ENCODE measurements around the gene CCDC24.

The CCDC24 gene

DNA sequence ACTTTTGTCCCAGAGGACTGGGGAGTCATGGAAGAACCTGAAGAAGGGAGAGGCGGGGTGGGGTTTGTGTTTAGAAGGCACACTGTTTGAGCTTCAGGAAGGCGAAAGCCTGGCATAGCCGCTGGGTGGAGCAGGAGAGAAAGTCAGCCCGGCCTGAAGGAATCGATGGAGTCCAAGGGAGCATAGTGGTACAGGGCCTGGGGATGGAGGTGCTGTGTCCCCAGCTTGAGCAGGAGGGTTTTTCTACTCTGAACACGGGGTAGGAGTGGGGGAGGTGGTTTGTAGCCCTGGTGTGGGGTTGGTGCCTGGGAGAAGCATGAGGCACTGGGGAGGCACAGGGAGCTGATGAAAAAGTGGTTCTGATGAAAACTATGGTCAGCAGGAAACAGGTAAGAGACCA, 4.7 kb upstream of the CCDC24 start:
- H3K4me3 ChIP-seq (ENCODE audit: low read depth, low read length) = no peak overlapping the region
- TF ChIP-seq, protein P1, sequence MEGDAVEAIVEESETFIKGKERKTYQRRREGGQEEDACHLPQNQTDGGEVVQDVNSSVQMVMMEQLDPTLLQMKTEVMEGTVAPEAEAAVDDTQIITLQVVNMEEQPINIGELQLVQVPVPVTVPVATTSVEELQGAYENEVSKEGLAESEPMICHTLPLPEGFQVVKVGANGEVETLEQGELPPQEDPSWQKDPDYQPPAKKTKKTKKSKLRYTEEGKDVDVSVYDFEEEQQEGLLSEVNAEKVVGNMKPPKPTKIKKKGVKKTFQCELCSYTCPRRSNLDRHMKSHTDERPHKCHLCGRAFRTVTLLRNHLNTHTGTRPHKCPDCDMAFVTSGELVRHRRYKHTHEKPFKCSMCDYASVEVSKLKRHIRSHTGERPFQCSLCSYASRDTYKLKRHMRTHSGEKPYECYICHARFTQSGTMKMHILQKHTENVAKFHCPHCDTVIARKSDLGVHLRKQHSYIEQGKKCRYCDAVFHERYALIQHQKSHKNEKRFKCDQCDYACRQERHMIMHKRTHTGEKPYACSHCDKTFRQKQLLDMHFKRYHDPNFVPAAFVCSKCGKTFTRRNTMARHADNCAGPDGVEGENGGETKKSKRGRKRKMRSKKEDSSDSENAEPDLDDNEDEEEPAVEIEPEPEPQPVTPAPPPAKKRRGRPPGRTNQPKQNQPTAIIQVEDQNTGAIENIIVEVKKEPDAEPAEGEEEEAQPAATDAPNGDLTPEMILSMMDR (IDR thresholded peaks at IDR 0.05; ENCODE audit: low read depth, low read length) = no peak

GRCh38 chr1:43987159-43987902, 4.1 kb upstream of the CCDC24 start:
- no peak overlapping the region for H3K4me3 ChIP-seq (ENCODE audit: low read depth, low read length)
- TF ChIP-seq, protein P1 (IDR thresholded peaks at IDR 0.05; ENCODE audit: low read depth, low read length) = no peak

GRCh38 chr1:43990271-43991199, 864 bp upstream of the CCDC24 start:
- TF ChIP-seq, protein P1 (IDR thresholded peaks at IDR 0.05; ENCODE audit: low read depth, low read length) = no peak
- peak overlapping the region; percentile 60 for H3K4me3 ChIP-seq (ENCODE audit: low read depth, low read length)

DNA sequence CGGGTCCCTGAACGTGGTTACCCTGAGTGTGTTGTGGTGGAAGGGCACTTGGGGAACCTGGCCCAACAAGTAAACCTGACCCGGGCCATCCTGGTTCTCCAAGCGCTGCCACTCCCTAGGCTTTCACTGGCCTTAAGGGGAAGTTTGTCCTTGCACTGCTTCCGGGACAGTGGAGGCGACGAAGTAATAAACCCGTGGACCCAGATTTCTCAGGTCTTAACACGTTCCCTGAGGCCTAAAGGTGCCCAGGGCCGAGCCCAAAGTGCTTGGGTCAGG, 261 bp upstream of the CCDC24 start:
- H3K4me3 ChIP-seq (ENCODE audit: low read depth, low read length) = peak overlapping the region; percentile 60
- TF ChIP-seq, protein P1 (IDR thresholded peaks at IDR 0.05; ENCODE audit: low read depth, low read length) = no peak

GRCh38 chr1:43992232-43992995, 1.0 kb downstream of the CCDC24 start:
- TF ChIP-seq, protein P1 (IDR thresholded peaks at IDR 0.05; ENCODE audit: low read depth, low read length) = no peak
- H3K4me3 ChIP-seq (ENCODE audit: low read depth, low read length) = peak overlapping the region; percentile 60

GRCh38 chr1:43993206-43993914, 2.0 kb downstream of the CCDC24 start:
- H3K4me3 ChIP-seq (ENCODE audit: low read depth, low read length) = no peak overlapping the region

More at GRCh38 chr1:43993206-43993914, 2.0 kb downstream of the CCDC24 start:
- TF ChIP-seq, protein P1 (IDR thresholded peaks at IDR 0.05; ENCODE audit: low read depth, low read length) = no peak

All from WI38 (cell line).